D721Med (cell line): ENCODE data around the gene PSMD8.
A peak's percentile ranks its signal among the peaks of the same experiment; 100 is the strongest.
"Not testable (repeated sequence)": the region's sequence is repeated elsewhere in the genome, so short reads cannot be mapped to it uniquely, and the experiment has no call there.

Experiments
- DNase-seq: peaks from one replicate; pipeline ENCODE4 v3.0.0; 2011; ENCODE audit warnings: low spot score; ENCODE audit not compliant: insufficient read length
- FAIRE-seq: peaks from 2 replicates; lab custom pipeline; 2011; peaks lifted over from hg19 to GRCh38; lab: Jason Lieb, UNC
- TF ChIP-seq, protein P1 (sequence below): IDR thresholded peaks from 2 replicates; pipeline ENCODE4 v1.5.1; 2012; ENCODE audit warnings: mild to moderate bottlenecking, control low read depth; ENCODE audit not compliant: insufficient read depth; ENCODE audit errors: missing control alignments

Gene PSMD8

DNA sequence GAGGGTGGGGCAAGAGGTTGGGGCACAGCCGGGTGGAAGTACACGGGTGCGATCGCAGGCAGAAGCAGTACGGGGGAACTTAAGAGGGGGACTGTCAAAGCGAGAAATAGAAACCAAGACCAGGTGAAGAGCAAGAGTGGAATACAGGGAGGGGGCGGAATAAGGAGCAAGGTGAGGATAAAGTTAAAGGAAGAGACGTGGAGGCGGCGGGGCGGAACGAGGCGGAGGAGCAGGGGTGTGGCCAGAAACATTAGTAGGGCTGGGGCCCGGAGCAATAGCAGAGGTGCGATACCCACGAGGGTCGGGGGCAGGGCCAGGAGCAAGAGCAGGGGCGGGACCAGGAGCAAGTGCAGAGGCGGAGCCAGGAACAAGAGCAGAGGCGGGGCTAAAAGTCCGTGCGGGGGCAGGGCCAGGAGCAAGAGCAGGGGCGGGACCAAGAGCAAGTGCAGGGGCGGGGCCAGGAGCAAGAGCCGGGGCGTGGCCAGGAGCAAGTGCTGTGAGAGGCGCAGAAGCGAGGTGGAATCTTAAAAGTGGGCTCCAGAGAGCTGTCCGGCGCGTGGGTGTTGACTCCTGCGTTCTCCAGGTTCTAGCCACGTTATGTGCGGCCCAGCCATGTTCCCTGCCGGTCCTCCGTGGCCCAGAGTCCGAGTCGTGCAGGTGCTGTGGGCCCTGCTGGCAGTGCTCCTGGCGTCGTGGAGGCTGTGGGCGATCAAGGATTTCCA lies 37.6 kb upstream of the PSMD8 start:
- TF ChIP-seq, protein P1, sequence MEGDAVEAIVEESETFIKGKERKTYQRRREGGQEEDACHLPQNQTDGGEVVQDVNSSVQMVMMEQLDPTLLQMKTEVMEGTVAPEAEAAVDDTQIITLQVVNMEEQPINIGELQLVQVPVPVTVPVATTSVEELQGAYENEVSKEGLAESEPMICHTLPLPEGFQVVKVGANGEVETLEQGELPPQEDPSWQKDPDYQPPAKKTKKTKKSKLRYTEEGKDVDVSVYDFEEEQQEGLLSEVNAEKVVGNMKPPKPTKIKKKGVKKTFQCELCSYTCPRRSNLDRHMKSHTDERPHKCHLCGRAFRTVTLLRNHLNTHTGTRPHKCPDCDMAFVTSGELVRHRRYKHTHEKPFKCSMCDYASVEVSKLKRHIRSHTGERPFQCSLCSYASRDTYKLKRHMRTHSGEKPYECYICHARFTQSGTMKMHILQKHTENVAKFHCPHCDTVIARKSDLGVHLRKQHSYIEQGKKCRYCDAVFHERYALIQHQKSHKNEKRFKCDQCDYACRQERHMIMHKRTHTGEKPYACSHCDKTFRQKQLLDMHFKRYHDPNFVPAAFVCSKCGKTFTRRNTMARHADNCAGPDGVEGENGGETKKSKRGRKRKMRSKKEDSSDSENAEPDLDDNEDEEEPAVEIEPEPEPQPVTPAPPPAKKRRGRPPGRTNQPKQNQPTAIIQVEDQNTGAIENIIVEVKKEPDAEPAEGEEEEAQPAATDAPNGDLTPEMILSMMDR = no peak
- FAIRE-seq = no peak
- DNase-seq = peak; percentile 88

DNA sequence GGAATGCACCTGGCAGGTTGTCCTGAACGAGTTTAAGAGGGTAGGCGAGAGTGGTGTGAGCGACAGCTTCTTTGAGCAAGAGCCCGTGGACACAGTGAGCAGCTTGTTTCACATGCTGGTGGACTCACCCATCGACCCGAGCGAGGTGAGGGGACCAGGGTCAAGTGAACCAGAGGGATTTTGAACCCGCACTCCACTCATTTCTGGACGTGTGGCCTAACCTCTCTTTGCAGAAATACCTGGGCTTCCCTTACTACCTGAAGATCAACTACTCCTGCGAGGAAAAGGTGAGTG lies 37.1 kb upstream of the PSMD8 start:
- FAIRE-seq = no peak
- TF ChIP-seq, protein P1 = no peak
- no peak for DNase-seq

DNA sequence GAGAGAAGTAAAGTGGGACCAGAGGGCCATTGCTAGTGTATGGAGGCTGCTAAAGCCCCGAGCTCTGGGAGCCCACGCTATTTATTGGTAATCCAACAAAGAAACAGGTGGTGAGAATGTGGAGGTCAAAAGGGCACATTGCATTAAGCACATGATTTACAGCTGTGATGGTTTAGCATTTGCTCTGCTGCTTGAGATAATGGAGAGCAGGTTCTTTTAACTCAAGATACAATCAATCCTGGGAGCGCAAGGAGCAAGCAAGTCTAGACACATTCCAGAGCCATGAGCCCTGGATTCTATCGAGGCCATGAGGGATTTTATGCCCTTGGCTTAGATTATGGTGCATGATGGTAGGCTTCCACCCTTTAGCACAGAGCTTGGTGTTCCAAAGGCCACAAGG lies 35.4 kb upstream of the PSMD8 start:
- FAIRE-seq, DNase-seq: not testable (repeated sequence)

DNA sequence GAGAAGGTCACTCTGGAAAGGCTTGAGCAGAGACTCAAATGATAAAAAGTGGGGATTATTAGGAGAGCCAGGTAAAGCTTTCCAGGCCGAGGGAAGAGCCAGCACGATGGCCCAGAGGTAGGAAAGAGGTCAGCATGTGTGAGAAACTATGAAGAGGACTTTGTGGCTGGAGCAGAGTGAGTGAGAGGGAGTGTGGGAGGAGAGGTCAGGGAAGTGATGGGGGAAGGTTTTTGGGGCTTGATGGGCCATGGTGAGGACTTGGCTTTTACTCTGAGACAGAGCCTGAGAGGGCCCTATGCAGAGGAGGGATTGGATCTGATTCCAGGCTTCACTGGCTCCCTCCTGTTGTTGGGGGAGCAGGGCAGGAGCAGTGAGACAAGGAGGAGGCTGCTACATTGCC lies 33.4 kb upstream of the PSMD8 start:
- no peak for FAIRE-seq
- no peak for DNase-seq
- TF ChIP-seq, protein P1 = no peak

DNA sequence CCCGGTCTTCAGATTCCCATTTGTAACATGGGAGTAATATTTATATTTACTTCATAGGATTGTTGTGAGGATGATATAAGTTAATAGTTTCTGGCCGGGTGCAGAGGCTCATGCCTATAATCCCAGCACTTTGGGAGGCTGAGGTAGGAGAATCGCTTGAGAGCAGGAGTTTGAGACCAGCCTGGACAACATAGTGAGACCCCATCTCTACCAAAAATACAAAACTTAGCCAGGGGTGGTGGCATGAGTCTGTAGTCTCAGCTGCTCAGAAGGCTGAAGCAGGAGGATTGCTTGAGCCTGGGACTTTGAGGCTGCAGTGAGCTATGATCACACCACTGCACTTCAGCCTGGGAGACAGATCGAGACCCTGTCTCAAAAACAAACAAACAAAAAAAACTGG lies 27.5 kb upstream of the PSMD8 start:
- DNase-seq (no peak), FAIRE-seq (no peak)
- TF ChIP-seq, protein P1 = no peak

DNA sequence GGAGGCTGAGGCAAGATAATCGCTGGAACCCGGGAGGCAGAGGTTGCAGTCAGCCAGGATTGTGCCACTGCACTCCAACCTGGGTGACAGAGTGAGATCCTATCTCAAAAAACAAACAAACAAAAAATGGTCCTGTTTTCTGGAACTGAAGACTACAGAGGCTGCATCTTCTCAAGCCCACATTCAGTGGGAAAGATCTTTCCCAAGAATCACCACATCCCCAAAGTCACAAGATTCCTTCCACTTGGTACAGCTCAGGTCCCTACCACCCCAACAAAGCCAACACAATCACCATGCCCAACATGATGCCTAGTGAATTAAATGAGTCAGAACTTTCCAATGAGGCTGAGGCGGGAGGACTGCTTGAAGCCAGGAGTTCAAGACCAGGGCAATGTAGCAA lies 23.5 kb upstream of the PSMD8 start:
- TF ChIP-seq, protein P1 = no peak
- FAIRE-seq = no peak
- DNase-seq = no peak

DNA sequence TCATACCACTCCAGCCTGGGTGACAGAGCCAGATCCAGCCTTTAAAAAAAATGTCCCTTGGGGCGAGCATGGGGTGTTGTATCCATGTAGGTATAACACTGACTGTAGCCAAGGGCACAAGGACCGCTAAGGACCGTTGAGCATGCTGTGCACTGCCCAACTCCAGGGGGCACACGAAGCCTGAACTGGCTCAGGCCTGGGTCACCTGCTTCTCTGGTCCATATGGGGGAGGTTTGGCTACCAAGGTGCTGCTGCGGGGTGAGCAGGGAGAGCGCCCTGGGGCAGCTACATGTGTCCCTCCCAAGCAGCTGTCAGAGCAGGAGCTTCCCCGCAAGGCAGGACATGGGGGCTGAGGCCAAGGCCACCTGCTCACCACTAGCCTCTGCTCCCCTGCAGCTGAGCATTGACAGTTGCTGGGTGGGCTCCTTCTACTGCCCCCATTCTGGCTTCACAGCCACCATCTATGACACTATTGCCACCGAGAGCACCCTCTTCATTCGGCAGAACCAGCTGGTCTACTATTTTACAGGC lies 22.4 kb upstream of the PSMD8 start:
- FAIRE-seq (no peak), DNase-seq (no peak)
- TF ChIP-seq, protein P1 = no peak
